OCI-LY7 (cell line): Measurements from ENCODE around the gene SLC2A4RG. TPM values are rescaled to one million over a fixed set of nuclear protein-coding genes. Genes with fewer than 3 reads are reported as not detected.
A peak's percentile ranks its signal among the peaks of the same experiment; 100 is the strongest.

Source experiments
- BruUV-seq: library from RNA; stranded (reverse); fragments of 400-500 nt; replicated peaks from 2 replicates; lab custom pipeline; 2021; lab: Mats Ljungman, UMichigan
- CTCF ChIA-PET: fragments of 300-600 bp; sonication (Branson Sonifier 250); formaldehyde crosslinking; loops from one replicate; lab custom pipeline; 2022; ENCODE audit warnings: antibody characterized with exemption; ENCODE audit not compliant: unreplicated experiment; lab: Charles Lee
- POLR2A ChIA-PET: fragments of 300-600 bp; sonication (Branson Sonifier 250); formaldehyde crosslinking; loops from one replicate; lab custom pipeline; 2022; ENCODE audit warnings: antibody characterized with exemption; lab: Charles Lee
- DNase-seq: peaks from one replicate; pipeline ENCODE4 v3.0.0-alpha.2; 2015; ENCODE audit warnings: low spot score
- H2AFZ ChIP-seq: fragments of 200-600 bp; sonication (generic), shearing (Covaris generic); 2 replicates; pipeline ENCODE4 v1.6.1; 2014; ENCODE audit warnings: mild to moderate bottlenecking, antibody characterized with exemption, low read length, moderate library complexity
- H3K27ac ChIP-seq: fragments of 200-600 bp; sonication (generic); 2 replicates; pipeline ENCODE4 v1.5.1; 2014; ENCODE audit warnings: mixed run types, low read depth, mild to moderate bottlenecking, moderate library complexity, low read length, inconsistent platforms; ENCODE audit not compliant: poor library complexity, severe bottlenecking
- H3K36me3 ChIP-seq: fragments of 200-600 bp; sonication (generic); 2 replicates; pipeline ENCODE4 v1.6.1; 2014; ENCODE audit warnings: mild to moderate bottlenecking, antibody characterized with exemption, low read length, moderate library complexity, mixed read lengths; ENCODE audit not compliant: insufficient read depth
- H3K4me1 ChIP-seq: fragments of 200-600 bp; sonication (generic); 2 replicates; pipeline ENCODE4 v1.5.1; 2014; ENCODE audit warnings: mild to moderate bottlenecking, low read length; ENCODE audit not compliant: insufficient read depth, poor library complexity, severe bottlenecking
- H3K4me2 ChIP-seq: fragments of 200-600 bp; sonication (generic); 2 replicates; pipeline ENCODE4 v1.6.1; 2014; ENCODE audit warnings: mild to moderate bottlenecking, low read length
- H3K4me3 ChIP-seq: fragments of 200-600 bp; sonication (generic); 2 replicates; pipeline ENCODE4 v1.5.1; 2014; ENCODE audit warnings: mild to moderate bottlenecking, low read depth, low read length; ENCODE audit not compliant: poor library complexity, severe bottlenecking
- H3K79me2 ChIP-seq: fragments of 200-600 bp; sonication (generic); 2 replicates; pipeline ENCODE4 v1.6.1; 2016; ENCODE audit warnings: low read depth, mild to moderate bottlenecking, low read length, moderate library complexity, mixed read lengths; ENCODE audit not compliant: insufficient read depth
- H3K9me2 ChIP-seq: fragments of 200-600 bp; sonication (generic); 2 replicates; pipeline ENCODE4 v1.6.1; 2016; ENCODE audit warnings: mild to moderate bottlenecking, low read length, mixed read lengths; ENCODE audit not compliant: insufficient read depth
- H3K9me3 ChIP-seq: fragments of 200-600 bp; sonication (generic); 2 replicates; pipeline ENCODE4 v1.6.1; 2014; ENCODE audit warnings: mild to moderate bottlenecking, mixed run types, low read length, mixed read lengths
- H4K20me1 ChIP-seq: fragments of 200-600 bp; sonication (generic); 2 replicates; pipeline ENCODE4 v1.6.1; 2014; ENCODE audit warnings: mild to moderate bottlenecking, antibody characterized with exemption, low read length, moderate library complexity, mixed read lengths; ENCODE audit not compliant: insufficient read depth
- CTCF ChIP-seq: fragments of 200-600 bp; sonication (generic); conservative IDR thresholded peaks from 2 replicates; pipeline ENCODE4 v1.5.1; 2014; ENCODE audit warnings: mild to moderate bottlenecking, antibody characterized with exemption, low read length, moderate library complexity, mixed read lengths
- EZH2phosphoT487 ChIP-seq: fragments of 200-600 bp; sonication (generic); IDR thresholded peaks from 2 replicates; pipeline ENCODE4 v1.6.1; 2018; ENCODE audit warnings: low read depth, borderline replicate concordance, mild to moderate bottlenecking, mixed run types, antibody characterized with exemption, low read length, moderate library complexity, mixed read lengths
- intact Hi-C: fragments of 100-400 bp; cut with micrococcal nuclease; formaldehyde crosslinking; loops from one replicate; pipeline ENCODE4 v1.10.0; 2022; ENCODE audit not compliant: unreplicated experiment
- total RNA-seq, 2 experiments: library from RNA; depleted of rRNA in 1 of 2; stranded (reverse); fragments of >200 nt in 1 of 2; shearing (Covaris generic) in 1 of 2; gene quantifications; 2 replicates each; pipeline ENCODE4 v1.2.3, GENCODE V29; 2014 to 2022

SLC2A4RG gene
- total RNA-seq, 2 experiments from 2014 or later: 77.9 to 113 TPM

- Histone ChIP-seq H2AFZ (no peak overlapping the region), H3K79me2 (peaks cover 76% of the 10 kb centered on the region), H3K36me3 (peaks cover 80% of the 10 kb centered on the region), H3K9me2 (no peaks in the 10 kb centered on the region), H3K4me2 (peak overlapping the region; percentile 76), H3K27ac (peak overlapping the region; percentile 23), H3K4me3 (peak overlapping the region; percentile 97), H4K20me1 (peaks cover 8% of the 10 kb centered on the region; the same call in 1 of the 2 replicates), H3K4me1 (peaks cover 31% of the 10 kb centered on the region), H3K9me3 (peaks cover 10% of the 10 kb centered on the region)
- TF ChIP-seq CTCF (no peak), EZH2phosphoT487 (no peak)
- POLR2A ChIA-PET: interaction anchor here (0.8 to 2.2 kb wide), 3 partner anchors 15 to 30 kb away, joined by 3 to 13 read pairs (median 5); partner anchors contain the start of gene LIME1
- intact Hi-C loops: loop anchor here (5.0 kb wide), 1 partner anchor 79 kb away; no protein-coding TSS in a partner anchor
- BruUV-seq: TSS peak; percentile 68
- DNase-seq: no peak
- CTCF ChIA-PET: interaction anchor here (1.1 to 1.2 kb wide), 2 partner anchors 32 to 80 kb away, joined by 3 read pairs; no protein-coding TSS in a partner anchor
Observed at GRCh38 chr20:63708301-63709148, 31.1 kb upstream of the SLC2A4RG start.

- peaks cover 80% of the 10 kb centered on the region for H3K36me3 ChIP-seq
- intact Hi-C loops: loop anchor here (5.0 kb wide), 1 partner anchor 78 kb away; no protein-coding TSS in a partner anchor
- H3K27ac ChIP-seq: peak overlapping the region; percentile 23
- peaks cover 82% of the 10 kb centered on the region for H3K79me2 ChIP-seq
- H2AFZ ChIP-seq: no peak overlapping the region
- ChIA-PET CTCF (no interaction called here), POLR2A (no interaction called here)
- H4K20me1 ChIP-seq: peaks cover 8% of the 10 kb centered on the region; the same call in 1 of the 2 replicates
- no peak for TF ChIP-seq CTCF
- TF ChIP-seq EZH2phosphoT487: no peak
- H3K9me3 ChIP-seq: peaks cover 12% of the 10 kb centered on the region
- peaks cover 31% of the 10 kb centered on the region for H3K4me1 ChIP-seq
- H3K9me2 ChIP-seq: no peaks in the 10 kb centered on the region
- peak overlapping the region; percentile 76 for H3K4me2 ChIP-seq
- DNase-seq: no peak
- BruUV-seq: no TSS peak
- H3K4me3 ChIP-seq: peak overlapping the region; percentile 97
Observed at GRCh38 chr20:63709149-63709527, 30.4 kb upstream of the SLC2A4RG start.
